ENCODE data around the gene TSPAN1. TPM values are rescaled to one million over a fixed set of nuclear protein-coding genes. Genes with fewer than 3 reads are reported as not detected.
"Not testable (repeated sequence)": the region's sequence is repeated elsewhere in the genome, so short reads cannot be mapped to it uniquely, and the experiment has no call there.

The TSPAN1 gene
- total RNA-seq, 1 experiment from 2014 or later: not detected

- DNase-seq: no peak
- peaks cover 3% of the 10 kb centered on the region; the same call in 1 of the 2 replicates for H3K27me3 ChIP-seq (ENCODE audit: control insufficient read depth, insufficient read depth, low read length)
- H3K36me3 ChIP-seq (replicated peaks; ENCODE audit: control insufficient read depth, insufficient read depth, low read length): no peaks in the 10 kb centered on the region
- no peak overlapping the region for H3K4me3 ChIP-seq (ENCODE audit: insufficient read depth, low read depth, low read length)
Observed at GRCh38 chr1:46205141-46205540, 30.3 kb downstream of the TSPAN1 start.

GRCh38 chr1:46205791-46206190 is 30.9 kb downstream of the TSPAN1 start:
- DNase-seq: peak; percentile 26
- Histone ChIP-seq H3K27me3 (ENCODE audit: control insufficient read depth, insufficient read depth, low read length) (peaks cover 3% of the 10 kb centered on the region; the same call in 1 of the 2 replicates), H3K36me3 (replicated peaks; ENCODE audit: control insufficient read depth, insufficient read depth, low read length) (no peaks in the 10 kb centered on the region), H3K4me3 (ENCODE audit: insufficient read depth, low read depth, low read length) (no peak overlapping the region)

- Histone ChIP-seq H3K27me3 (ENCODE audit: control insufficient read depth, insufficient read depth, low read length) (peaks cover 3% of the 10 kb centered on the region; the same call in 1 of the 2 replicates), H3K4me3 (ENCODE audit: insufficient read depth, low read depth, low read length) (no peak overlapping the region), H3K36me3 (replicated peaks; ENCODE audit: control insufficient read depth, insufficient read depth, low read length) (no peaks in the 10 kb centered on the region)
- no peak for DNase-seq
Observed at GRCh38 chr1:46206399-46206798, 31.5 kb downstream of the TSPAN1 start.

- H3K36me3 ChIP-seq (replicated peaks; ENCODE audit: control insufficient read depth, insufficient read depth, low read length): no peaks in the 10 kb centered on the region
- no peak for DNase-seq
Observed at GRCh38 chr1:46210561-46210960, 35.7 kb downstream of the TSPAN1 start.

GRCh38 chr1:46211051-46211450 is 36.2 kb downstream of the TSPAN1 start:
- H3K4me3 ChIP-seq (ENCODE audit: insufficient read depth, low read depth, low read length): no peak overlapping the region
- no peak for DNase-seq
- H3K27me3 ChIP-seq (ENCODE audit: control insufficient read depth, insufficient read depth, low read length): no peaks in the 10 kb centered on the region
- H3K36me3 ChIP-seq (replicated peaks; ENCODE audit: control insufficient read depth, insufficient read depth, low read length): no peaks in the 10 kb centered on the region

More at GRCh38 chr1:46210561-46210960, 35.7 kb downstream of the TSPAN1 start:
- Histone ChIP-seq H3K27me3 (ENCODE audit: control insufficient read depth, insufficient read depth, low read length) (no peaks in the 10 kb centered on the region), H3K4me3 (ENCODE audit: insufficient read depth, low read depth, low read length) (no peak overlapping the region)

GRCh38 chr1:46215504-46215903 is 40.6 kb downstream of the TSPAN1 start:
- H3K27me3 ChIP-seq (ENCODE audit: control insufficient read depth, insufficient read depth, low read length): no peaks in the 10 kb centered on the region
- no peak overlapping the region for H3K4me3 ChIP-seq (ENCODE audit: insufficient read depth, low read depth, low read length)
- DNase-seq: no peak
- H3K36me3 ChIP-seq (replicated peaks; ENCODE audit: control insufficient read depth, insufficient read depth, low read length): no peaks in the 10 kb centered on the region; the same call in 1 of the 2 replicates

- Histone ChIP-seq H3K27me3 (ENCODE audit: control insufficient read depth, insufficient read depth, low read length) (no peaks in the 10 kb centered on the region), H3K36me3 (replicated peaks; ENCODE audit: control insufficient read depth, insufficient read depth, low read length) (no peaks in the 10 kb centered on the region; the same call in 1 of the 2 replicates), H3K4me3 (ENCODE audit: insufficient read depth, low read depth, low read length) (no peak overlapping the region)
- no peak for DNase-seq
Observed at GRCh38 chr1:46218443-46218842, 43.6 kb downstream of the TSPAN1 start.

- DNase-seq: no peak
- no peaks in the 10 kb centered on the region for H3K27me3 ChIP-seq (ENCODE audit: control insufficient read depth, insufficient read depth, low read length)
- H3K4me3 ChIP-seq (ENCODE audit: insufficient read depth, low read depth, low read length): no peak overlapping the region
- H3K36me3 ChIP-seq (replicated peaks; ENCODE audit: control insufficient read depth, insufficient read depth, low read length): no peaks in the 10 kb centered on the region; the same call in 1 of the 2 replicates
Observed at GRCh38 chr1:46219551-46220520, 44.9 kb downstream of the TSPAN1 start.

GRCh38 chr1:46220808-46221207 is 45.9 kb downstream of the TSPAN1 start:
- Histone ChIP-seq H3K27me3 (ENCODE audit: control insufficient read depth, insufficient read depth, low read length) (no peaks in the 10 kb centered on the region), H3K4me3 (ENCODE audit: insufficient read depth, low read depth, low read length) (no peak overlapping the region), H3K36me3 (replicated peaks; ENCODE audit: control insufficient read depth, insufficient read depth, low read length) (no peaks in the 10 kb centered on the region; the same call in 1 of the 2 replicates)
- DNase-seq: no peak

GRCh38 chr1:46221749-46222148 is 46.9 kb downstream of the TSPAN1 start:
- Histone ChIP-seq H3K4me3 (ENCODE audit: insufficient read depth, low read depth, low read length) (no peak overlapping the region), H3K27me3 (ENCODE audit: control insufficient read depth, insufficient read depth, low read length) (no peaks in the 10 kb centered on the region), H3K36me3 (replicated peaks; ENCODE audit: control insufficient read depth, insufficient read depth, low read length) (no peaks in the 10 kb centered on the region; the same call in 1 of the 2 replicates)
- DNase-seq: peak; percentile 70

- H3K27me3 ChIP-seq (ENCODE audit: control insufficient read depth, insufficient read depth, low read length); H3K4me3 ChIP-seq (ENCODE audit: insufficient read depth, low read depth, low read length); DNase-seq; H3K36me3 ChIP-seq (replicated peaks; ENCODE audit: control insufficient read depth, insufficient read depth, low read length): not testable (repeated sequence)
Observed at GRCh38 chr1:46223055-46223454, 48.2 kb downstream of the TSPAN1 start.

GRCh38 chr1:46223472-46223943 is 48.6 kb downstream of the TSPAN1 start:
- no peaks in the 10 kb centered on the region; the same call in 1 of the 2 replicates for H3K36me3 ChIP-seq (replicated peaks; ENCODE audit: control insufficient read depth, insufficient read depth, low read length)
- peak; percentile 73 for DNase-seq
- no peak overlapping the region for H3K4me3 ChIP-seq (ENCODE audit: insufficient read depth, low read depth, low read length)
- H3K27me3 ChIP-seq (ENCODE audit: control insufficient read depth, insufficient read depth, low read length): no peaks in the 10 kb centered on the region

- H3K27me3 ChIP-seq (ENCODE audit: control insufficient read depth, insufficient read depth, low read length): no peaks in the 10 kb centered on the region
- H3K36me3 ChIP-seq (replicated peaks; ENCODE audit: control insufficient read depth, insufficient read depth, low read length): no peaks in the 10 kb centered on the region
- no peak overlapping the region for H3K4me3 ChIP-seq (ENCODE audit: insufficient read depth, low read depth, low read length)
- DNase-seq: no peak
Observed at GRCh38 chr1:46224966-46225365, 50.1 kb downstream of the TSPAN1 start.

- not testable (repeated sequence) for H3K36me3 ChIP-seq (replicated peaks; ENCODE audit: control insufficient read depth, insufficient read depth, low read length); DNase-seq; H3K4me3 ChIP-seq (ENCODE audit: insufficient read depth, low read depth, low read length); H3K27me3 ChIP-seq (ENCODE audit: control insufficient read depth, insufficient read depth, low read length)
Observed at GRCh38 chr1:46231231-46231630, 56.3 kb downstream of the TSPAN1 start.
